ENCODE measurements around the gene PALM. TPM values are rescaled to one million over a fixed set of nuclear protein-coding genes. Genes with fewer than 3 reads are reported as not detected.

PALM gene
- total RNA-seq, 1 experiment from 2014 or later: 43.7 TPM

DNA sequence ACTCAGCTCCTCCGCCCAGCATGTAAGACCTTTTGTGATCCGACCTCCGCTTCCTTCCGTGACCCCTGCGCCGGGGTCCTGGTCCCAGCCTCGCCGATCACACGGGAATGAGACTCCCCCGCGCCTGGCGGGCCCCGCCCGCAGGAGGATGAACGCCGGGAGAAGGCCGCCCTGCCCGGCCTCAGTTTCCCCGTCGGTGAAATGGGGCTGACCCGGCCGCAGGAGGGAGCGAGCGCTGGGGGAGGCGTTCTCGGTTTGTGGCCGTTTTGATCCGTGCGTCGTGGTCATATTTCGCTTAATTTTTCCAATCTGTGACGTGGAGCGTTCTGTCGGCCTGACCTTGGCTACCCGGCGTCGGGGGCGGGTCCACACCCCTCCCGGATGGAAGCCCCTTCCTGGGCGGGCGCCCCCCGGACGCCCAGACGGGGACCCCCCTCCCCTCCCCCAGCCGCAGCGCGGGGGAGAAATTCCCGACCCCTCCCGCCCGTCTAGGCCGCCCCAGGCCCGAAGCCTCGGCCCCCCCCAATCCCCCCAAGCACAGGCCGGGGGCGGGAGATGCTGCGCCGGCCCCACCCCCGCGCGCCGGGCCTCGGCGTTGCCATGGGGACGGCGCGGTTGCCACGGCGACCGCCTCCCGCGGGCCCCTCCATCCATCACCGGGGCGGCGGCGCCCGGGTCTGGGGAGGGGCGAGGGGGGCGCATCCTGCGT lies 11.1 kb downstream of the PALM start:
- DNase-seq (ENCODE audit: low read depth, low spot score) (no peak), ATAC-seq (no peak)
- H3K27me3 ChIP-seq (ENCODE audit: insufficient read depth, low read length): no peaks in the 10 kb centered on the region
- POLR2A ChIA-PET: no interaction called here
- no TSS peak for BruUV-seq (replicated peaks)
- CTCF ChIA-PET: no interaction called here
- H3K79me2 ChIP-seq (ENCODE audit: insufficient read depth, low read length): no peaks in the 10 kb centered on the region
- TF ChIP-seq, protein P1, sequence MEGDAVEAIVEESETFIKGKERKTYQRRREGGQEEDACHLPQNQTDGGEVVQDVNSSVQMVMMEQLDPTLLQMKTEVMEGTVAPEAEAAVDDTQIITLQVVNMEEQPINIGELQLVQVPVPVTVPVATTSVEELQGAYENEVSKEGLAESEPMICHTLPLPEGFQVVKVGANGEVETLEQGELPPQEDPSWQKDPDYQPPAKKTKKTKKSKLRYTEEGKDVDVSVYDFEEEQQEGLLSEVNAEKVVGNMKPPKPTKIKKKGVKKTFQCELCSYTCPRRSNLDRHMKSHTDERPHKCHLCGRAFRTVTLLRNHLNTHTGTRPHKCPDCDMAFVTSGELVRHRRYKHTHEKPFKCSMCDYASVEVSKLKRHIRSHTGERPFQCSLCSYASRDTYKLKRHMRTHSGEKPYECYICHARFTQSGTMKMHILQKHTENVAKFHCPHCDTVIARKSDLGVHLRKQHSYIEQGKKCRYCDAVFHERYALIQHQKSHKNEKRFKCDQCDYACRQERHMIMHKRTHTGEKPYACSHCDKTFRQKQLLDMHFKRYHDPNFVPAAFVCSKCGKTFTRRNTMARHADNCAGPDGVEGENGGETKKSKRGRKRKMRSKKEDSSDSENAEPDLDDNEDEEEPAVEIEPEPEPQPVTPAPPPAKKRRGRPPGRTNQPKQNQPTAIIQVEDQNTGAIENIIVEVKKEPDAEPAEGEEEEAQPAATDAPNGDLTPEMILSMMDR (IDR thresholded peaks at IDR 0.05 in 2 of 3, conservative IDR thresholded peaks at IDR 0.05 in 1 of 3; ENCODE audit: borderline replicate concordance in 1 of 3, insufficient read depth in 1 of 3, low read depth in 2 of 3, low read length in 2 of 3): no peak
- TF ChIP-seq SRF (IDR thresholded peaks at IDR 0.05; ENCODE audit: low read depth): no peak
- TF ChIP-seq SIN3A (IDR thresholded peaks at IDR 0.05; ENCODE audit: low read depth): no peak
- TF ChIP-seq CBX3 (IDR thresholded peaks at IDR 0.05; ENCODE audit: low read depth): no peak
- TF ChIP-seq EGR1 (IDR thresholded peaks at IDR 0.05; ENCODE audit: low read depth): no peak
- no peak for TF ChIP-seq POLR2AphosphoS5 (IDR thresholded peaks at IDR 0.05; ENCODE audit: low read depth, low read length)
- H3K4me1 ChIP-seq (ENCODE audit: control insufficient read depth in 1 of 2, insufficient read depth in 2 of 2, low read length in 2 of 2): peaks cover 11 to 14% of the 10 kb centered on the region in 2 experiments
- H3K4me2 ChIP-seq (ENCODE audit: low read length): no peak overlapping the region
- H3K36me3 ChIP-seq (ENCODE audit: control insufficient read depth in 1 of 2, insufficient read depth in 2 of 2, low read length in 2 of 2): no peaks in the 10 kb centered on the region; a peak in 1 of 4 replicates
- H2AFZ ChIP-seq (ENCODE audit: low read depth, low read length, poor library complexity, severe bottlenecking): no peak overlapping the region
- H3K4me3 ChIP-seq (replicated peaks in 1 of 2; ENCODE audit: low read depth in 1 of 2, low read length in 2 of 2): no peak overlapping the region
- intact Hi-C loops (cut with micrococcal nuclease): no loop called here
- no peak overlapping the region for H3K27ac ChIP-seq (ENCODE audit: low read depth, low read length)
- no peaks in the 10 kb centered on the region for H3K9me2 ChIP-seq (ENCODE audit: insufficient read depth)
- peaks cover 0 to 6% of the 10 kb centered on the region in 2 experiments; a peak in 1 of 4 replicates for H3K9me3 ChIP-seq (ENCODE audit: control insufficient read depth in 1 of 2, insufficient read depth in 1 of 2, low read depth in 1 of 2, low read length in 2 of 2)
- H3K9ac ChIP-seq (ENCODE audit: low read length): no peak overlapping the region
- RAD21 ChIA-PET (ENCODE audit: low non-redundant PET in 1 of 2, low total read pairs in 2 of 2, uncharacterized antibody in 2 of 2, unreplicated experiment in 2 of 2): no interaction called here
- no peaks in the 10 kb centered on the region for H4K20me1 ChIP-seq (ENCODE audit: insufficient read depth)
